Measurements from ENCODE around the gene GFI1B.

The GFI1B gene

DNA sequence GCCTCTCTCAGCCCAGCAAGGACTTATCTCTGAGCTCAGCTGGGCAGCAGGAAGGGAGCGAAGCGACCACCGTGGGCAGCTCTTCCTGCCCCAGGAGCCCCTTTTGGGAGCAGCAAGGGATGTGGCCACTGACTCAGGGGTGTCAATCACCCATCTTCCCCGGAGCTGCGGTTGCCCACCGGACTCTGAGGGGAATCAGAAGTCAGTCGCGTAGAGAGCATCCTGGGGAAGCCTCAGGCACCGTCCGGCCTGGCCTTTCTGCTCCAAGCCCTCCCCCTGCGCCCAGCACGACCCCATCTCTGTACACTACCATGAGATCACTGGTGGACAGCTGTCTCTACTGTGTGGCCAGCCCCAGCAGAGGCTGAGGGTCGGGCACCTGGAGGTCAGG lies 24.6 kb downstream of the GFI1B start:
- TF ChIP-seq ZFX (IDR thresholded peaks at IDR 0.05): no peak
- TF ChIP-seq, protein P1, sequence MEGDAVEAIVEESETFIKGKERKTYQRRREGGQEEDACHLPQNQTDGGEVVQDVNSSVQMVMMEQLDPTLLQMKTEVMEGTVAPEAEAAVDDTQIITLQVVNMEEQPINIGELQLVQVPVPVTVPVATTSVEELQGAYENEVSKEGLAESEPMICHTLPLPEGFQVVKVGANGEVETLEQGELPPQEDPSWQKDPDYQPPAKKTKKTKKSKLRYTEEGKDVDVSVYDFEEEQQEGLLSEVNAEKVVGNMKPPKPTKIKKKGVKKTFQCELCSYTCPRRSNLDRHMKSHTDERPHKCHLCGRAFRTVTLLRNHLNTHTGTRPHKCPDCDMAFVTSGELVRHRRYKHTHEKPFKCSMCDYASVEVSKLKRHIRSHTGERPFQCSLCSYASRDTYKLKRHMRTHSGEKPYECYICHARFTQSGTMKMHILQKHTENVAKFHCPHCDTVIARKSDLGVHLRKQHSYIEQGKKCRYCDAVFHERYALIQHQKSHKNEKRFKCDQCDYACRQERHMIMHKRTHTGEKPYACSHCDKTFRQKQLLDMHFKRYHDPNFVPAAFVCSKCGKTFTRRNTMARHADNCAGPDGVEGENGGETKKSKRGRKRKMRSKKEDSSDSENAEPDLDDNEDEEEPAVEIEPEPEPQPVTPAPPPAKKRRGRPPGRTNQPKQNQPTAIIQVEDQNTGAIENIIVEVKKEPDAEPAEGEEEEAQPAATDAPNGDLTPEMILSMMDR (conservative IDR thresholded peaks at IDR 0.05): no peak
- no peak overlapping the region for H3K27ac ChIP-seq

DNA sequence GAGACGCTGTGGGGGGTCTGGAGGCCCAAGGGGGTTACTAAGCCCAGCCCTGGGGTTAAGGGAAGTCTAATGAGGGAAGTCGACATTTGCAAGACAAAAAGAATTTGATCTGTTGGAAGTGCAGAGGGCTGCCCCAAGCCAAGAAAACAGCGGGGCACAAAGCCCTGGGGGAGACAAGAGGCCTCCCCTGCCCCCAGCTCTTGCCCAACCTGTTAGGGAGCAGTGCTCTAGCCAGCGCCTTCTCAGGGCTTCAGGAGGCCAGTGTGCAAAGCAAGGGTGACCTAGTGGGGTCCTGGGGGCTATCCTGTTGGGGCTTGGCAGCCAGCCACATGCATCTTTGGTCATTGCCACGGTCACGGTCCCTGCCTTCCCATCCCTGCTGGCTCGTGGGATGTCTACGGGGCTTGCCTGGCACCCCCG lies 25.2 kb downstream of the GFI1B start:
- TF ChIP-seq ZFX (IDR thresholded peaks at IDR 0.05): no peak
- TF ChIP-seq, protein P1 (conservative IDR thresholded peaks at IDR 0.05): no peak
- H3K27ac ChIP-seq: no peak overlapping the region

DNA sequence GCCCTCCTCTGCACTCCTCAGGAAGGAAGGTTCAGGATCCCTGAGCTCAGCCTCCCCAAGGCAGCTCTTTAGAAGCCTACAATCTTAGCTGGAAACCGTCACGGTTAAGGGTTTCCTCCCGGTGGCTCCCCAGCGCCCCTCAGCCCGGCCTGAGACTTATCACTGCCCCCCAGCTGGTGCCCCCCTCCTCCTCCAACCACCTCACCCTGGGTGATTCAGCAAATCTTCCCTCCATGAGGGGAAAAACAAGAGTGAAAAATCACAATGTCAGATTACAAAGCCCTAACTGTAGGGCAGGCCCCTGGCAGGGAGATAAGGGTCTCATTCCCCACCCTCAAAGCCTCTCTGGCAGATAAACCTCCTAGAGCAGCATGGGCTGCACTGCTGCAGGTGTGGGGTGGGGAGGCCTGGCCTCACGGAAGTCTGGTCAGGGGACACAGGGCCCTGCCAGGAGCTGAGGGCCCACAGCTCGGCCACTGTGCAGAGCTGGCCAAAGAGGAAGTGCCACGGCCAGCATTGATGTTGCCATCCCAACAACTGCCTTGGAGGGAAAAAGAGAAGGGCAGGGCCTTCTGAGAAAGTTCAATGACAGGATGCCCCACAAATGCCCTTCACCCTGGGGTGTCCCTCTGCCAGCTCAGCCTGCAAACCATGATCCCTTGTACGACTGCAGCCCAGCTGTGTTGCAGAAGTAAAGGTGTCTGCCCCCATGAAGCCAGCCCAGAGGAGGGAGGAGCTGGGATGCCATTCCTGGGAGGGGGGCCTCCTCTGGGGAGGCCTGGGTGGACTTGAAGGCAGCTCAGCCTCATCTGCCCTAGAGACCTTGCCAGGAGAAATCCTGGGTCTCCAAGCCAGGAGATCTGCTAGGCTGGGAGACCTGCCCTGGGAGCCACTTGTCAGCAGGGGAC lies 25.9 kb downstream of the GFI1B start:
- no peak overlapping the region for H3K27ac ChIP-seq

DNA sequence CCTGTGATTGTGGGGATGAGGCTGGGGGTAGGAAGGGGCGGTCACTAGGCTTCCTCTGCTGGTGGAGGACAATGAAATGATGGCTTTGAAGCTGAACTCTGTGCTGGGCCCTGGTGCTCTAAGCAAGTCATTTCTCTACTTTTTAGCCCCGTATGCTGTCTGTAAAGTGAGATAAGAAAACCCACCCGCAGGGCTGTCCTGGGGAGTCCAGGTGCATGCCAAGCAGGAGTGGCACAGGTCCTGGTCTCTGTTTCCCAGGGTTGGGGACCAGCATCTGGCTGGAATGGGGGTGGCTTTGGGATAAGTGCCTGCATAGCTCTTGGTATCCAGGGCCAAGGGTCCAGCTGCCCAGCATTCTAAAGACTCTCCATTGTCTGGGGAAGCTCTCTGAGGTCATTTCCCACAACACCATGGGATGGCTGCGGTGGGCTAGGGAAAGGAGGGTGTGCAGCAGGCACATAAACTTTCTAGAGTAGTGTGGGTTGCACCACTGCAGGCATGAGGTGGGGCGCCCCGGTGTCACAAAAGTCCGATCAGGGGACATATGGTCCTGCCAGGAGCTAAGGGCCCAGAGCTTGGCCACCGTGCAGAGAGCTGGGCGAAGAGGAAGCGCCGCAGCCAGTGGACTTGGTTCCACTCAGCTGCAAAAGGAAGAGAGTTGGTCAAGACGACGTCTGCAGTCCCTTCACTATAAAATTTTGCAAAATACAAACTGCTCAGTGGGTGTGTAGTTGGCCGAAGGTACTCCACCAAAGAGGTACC lies 26.7 kb downstream of the GFI1B start:
- H3K27ac ChIP-seq: no peak overlapping the region
- TF ChIP-seq, protein P1 (conservative IDR thresholded peaks at IDR 0.05): no peak
- no peak for TF ChIP-seq ZFX (IDR thresholded peaks at IDR 0.05)

More for the DNA sequence above, 25.9 kb downstream of the GFI1B start:
- no peak for TF ChIP-seq ZFX (IDR thresholded peaks at IDR 0.05)
- TF ChIP-seq, protein P1 (conservative IDR thresholded peaks at IDR 0.05): no peak

DNA sequence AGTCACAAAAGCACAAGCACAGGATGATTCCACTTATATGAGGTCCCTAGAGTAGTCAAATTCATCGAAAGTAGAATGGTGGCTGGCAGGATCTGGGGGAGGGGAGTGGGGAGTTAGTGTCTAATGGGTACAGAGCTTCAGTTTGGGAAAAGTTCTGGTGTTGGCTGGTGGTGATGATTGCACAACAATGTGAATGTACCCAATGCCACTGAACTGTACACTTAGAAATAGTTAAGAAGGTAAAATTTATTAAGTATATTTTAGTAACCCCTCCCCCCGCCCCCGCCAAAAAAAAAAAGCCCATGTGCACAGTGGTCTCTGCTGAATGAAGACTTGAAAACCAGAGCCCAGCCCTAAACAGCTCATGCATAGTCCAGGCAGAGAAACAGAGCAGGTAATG lies 27.5 kb downstream of the GFI1B start:
- TF ChIP-seq ZFX (IDR thresholded peaks at IDR 0.05): no peak
- TF ChIP-seq, protein P1 (conservative IDR thresholded peaks at IDR 0.05): no peak
- no peak overlapping the region for H3K27ac ChIP-seq

DNA sequence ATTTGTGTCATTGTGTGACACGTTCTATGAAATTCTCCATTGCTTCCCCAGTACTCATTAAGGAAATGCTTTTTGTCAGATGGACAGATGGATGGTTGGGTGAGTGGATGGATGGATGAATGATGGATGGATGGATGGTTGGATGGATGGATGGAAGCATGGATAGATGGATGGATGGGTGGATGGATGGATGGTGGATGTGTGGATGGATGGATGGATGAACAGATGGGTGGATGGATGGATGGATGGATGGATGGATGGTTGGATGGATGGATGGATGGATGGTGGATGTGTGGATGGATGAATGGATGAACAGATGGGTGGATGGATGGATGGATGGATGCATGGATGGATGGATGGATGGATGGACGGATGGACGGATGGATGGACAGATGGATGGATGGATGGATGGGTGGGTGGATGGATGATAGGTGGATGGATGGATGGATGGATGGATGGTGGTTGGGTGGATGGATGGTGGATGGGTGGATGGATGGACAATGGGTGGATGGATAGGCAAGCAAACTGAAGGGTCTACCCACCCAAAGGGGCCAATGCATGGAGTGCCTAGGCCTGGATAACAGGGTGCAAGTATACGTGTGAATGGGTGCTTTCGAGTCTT lies 28.3 kb downstream of the GFI1B start:
- TF ChIP-seq ZFX (IDR thresholded peaks at IDR 0.05): no peak
- TF ChIP-seq, protein P1 (conservative IDR thresholded peaks at IDR 0.05): no peak
- no peak overlapping the region for H3K27ac ChIP-seq
